GM19328 (cell line): ENCODE results near the gene PLEKHH3.
A peak's percentile ranks its signal among the peaks of the same experiment; 100 is the strongest.

Experiments
- ATAC-seq: cut with Tn5 transposase; IDR thresholded peaks from one replicate; pipeline ENCODE4 v1.9.1; 2021; ENCODE audit warnings: mild to moderate bottlenecking, moderate library complexity; ENCODE audit not compliant: unreplicated experiment

Gene PLEKHH3

DNA sequence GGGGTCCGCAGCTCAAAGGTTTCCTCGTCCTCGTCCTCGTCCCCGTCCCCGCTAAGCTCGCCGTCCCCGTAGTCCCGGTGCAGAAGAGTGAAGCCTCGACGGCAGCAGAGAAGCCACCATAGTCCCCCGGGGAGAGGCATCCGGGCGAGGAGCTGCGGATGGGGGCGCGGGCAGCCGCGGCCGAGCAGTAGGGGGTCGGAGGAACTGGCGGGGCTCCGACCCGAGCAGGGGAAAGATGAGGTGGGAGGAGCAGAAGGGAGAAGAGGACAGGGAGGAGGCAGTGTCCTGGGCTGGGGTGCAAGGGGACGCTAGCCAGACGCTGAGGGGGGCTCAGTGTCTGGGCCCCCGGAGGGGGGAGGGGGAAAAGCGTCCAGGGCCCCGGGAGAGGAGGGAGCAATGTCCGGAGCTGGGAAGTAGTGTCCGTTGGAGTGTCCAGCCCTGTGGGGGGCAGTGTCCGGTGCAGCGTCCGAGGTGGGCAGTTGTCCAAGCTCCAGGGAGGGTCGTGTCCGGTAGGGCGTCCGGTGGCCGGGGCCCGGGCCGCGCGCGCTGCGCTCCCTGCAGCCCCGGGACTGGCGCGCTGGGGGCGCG is at the start of gene PLEKHH3:
Gene PLEKHH3 (minus strand): TSS at position 571 of the 588 bp plus-strand sequence. CDS start 431 bp downstream, at position 140.
- no peak for ATAC-seq

- ATAC-seq: no peak
These were observed 48.3 kb upstream of the PLEKHH3 start for GRCh38 chr17:42725143-42725542.

DNA sequence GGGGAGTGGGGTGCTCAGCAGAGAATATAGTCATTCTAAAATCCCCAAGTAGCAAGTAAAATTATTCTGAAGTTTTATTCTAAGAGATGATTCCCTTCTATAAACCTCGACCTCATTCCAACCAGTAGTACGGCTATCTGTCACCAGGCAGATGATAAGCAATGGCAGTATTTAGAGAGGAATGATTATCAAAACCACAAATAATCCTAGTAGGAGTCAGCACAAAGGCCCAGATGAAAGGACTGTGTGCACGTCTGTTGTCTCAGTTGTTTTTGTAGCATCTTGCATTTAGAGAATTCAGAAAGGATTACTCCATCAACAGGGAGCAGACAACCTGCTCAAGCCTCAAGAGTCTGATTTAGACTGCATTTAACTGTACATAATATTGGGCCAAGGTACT is 46.8 kb upstream of the PLEKHH3 start:
- ATAC-seq: no peak

GRCh38 chr17:42720996-42721583 is 44.3 kb upstream of the PLEKHH3 start:
- ATAC-seq: no peak

GRCh38 chr17:42709561-42709960 is 32.8 kb upstream of the PLEKHH3 start:
- no peak for ATAC-seq

DNA sequence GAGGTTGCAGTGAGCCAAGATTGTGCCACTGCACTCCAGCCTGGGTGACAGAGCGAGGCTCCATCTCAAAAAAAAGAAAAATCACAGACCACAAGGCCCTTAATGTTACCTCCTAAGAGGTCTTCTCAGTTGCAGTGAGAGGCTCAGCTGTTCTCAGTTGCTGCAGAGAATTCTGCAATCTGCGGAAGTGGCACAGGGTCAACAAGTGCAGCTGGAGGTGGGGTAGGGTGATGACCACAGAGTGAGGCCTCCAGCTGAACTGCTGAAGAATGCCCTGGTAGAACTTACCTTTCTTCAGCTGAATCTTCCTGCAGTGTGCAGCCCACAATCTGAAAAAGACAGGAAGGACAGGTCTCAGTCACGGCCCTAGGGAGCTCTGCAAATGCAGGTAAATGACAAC is 31.8 kb upstream of the PLEKHH3 start:
- no peak for ATAC-seq

GRCh38 chr17:42706732-42707131 is 29.9 kb upstream of the PLEKHH3 start:
- ATAC-seq: no peak

GRCh38 chr17:42704837-42705494 is 28.2 kb upstream of the PLEKHH3 start:
- ATAC-seq: peak; percentile 82

- ATAC-seq: no peak
These were observed 27.7 kb upstream of the PLEKHH3 start for GRCh38 chr17:42704490-42704836.

DNA sequence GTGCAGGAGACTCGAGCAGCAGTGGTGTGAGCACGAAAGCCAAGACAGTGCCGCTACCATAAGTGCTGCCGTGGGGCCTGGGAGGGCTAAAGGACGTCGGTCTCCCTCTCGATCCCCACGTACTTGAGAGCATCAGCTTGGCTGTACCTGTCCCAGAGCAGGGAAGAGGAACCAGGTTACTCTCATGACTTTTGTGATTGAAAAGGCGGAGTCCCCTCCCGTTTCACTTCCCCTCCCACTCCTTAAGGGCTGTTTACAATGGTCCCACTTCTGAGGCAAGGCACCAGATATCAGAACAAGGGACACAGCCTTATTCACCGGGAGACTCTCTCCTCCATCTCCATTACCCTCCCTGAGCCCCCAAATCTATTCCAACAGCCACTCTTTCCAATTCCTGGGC is 25.7 kb upstream of the PLEKHH3 start:
- ATAC-seq: no peak

DNA sequence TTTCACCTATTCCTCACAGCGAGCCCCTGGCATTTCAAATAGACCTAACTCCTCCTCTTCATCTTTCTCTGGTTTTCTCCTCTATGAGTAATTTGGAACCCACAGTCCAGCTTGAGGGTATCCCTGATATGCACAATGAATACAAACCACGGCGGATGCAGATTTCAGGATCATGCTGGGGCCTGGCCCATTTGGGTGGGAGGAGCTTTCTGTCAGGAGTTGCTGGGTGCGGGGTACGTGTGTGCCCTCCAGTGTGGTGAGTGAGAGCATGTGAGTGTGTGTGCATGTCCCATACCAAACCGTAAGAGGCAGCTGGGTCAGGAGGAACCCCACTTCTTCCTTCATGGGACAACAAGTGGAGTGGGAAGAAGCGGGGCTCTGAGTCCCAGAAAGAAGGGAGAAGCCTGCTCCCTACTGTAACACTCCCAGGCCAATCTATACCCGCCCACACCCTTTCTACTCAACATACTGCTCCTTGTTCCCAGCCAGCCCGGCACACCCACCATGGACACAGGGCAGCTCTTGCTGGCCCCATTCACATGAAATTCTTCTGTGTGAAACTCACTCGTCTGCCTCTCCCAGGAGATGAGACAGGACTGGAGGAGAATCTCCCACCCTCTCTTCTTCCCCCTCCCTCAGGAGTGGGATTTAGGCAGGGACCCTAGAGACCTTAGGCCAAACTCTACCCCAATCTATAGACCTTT is 23.9 kb upstream of the PLEKHH3 start:
- ATAC-seq: no peak

- no peak for ATAC-seq
These were observed 22.6 kb upstream of the PLEKHH3 start for GRCh38 chr17:42699415-42699740.

DNA sequence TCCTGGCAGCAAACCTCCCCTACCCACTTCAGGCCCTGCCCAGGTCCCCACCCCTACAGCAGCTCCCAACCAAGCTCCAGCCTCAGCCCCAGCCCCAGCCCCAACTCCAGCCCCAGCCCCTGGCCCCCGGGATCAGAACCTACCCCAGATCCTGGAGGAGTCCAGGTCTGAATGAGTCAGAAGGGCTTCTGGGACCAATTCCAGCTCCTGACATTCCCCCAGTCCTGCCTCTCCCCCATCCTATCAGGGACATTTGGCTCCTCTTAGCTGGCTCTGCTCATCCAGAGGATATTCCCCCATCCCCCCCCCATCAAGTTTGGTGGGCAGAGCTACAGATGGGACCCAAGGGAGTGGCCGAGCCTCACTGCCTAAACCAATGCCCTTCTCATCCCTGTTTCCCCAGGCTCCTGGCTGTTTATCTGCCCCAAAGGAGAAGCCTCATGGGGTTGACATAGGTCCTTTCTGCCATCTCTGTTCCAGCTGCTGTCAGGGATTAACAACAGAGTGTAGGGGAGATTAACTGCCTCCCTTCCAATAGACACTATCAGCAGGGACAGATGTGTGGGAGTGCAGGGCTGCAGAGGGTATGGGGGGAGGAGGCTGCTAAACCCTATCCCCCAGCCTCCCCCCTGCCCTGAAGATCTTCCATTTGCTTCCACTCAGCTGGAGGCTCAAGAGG is 22.1 kb upstream of the PLEKHH3 start:
- ATAC-seq: no peak

DNA sequence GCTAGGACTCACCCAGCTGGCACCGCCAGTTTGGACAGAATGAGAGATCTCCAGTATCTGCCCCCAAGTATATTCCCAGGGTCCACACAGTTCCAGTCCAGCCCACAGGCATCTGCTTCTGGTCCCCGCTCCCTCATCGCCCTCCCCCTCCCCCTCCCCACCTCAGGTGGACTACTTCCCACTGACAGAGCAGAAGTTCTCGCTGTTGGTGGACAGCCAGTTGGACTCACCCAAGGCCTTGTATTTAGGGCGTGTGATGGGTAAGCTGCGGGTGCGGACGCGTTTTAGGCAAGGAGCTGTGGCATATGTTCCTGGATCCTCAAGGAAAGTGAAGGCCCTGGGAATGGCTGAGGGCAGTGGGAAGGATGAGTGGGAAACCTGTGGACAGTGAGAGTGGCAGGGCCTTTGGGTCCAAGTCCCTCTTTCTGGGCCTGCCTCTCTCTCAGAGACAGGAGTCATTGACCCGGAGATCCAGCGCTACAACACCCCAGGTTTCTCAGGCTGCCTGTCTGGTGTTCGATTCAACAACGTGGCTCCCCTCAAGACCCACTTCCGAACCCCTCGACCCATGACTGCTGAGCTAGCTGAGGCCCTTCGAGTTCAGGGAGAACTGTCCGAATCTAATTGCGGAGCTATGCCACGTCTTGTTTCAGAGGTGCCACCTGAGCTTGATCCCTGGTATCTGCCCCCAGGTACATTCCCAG is 20.5 kb upstream of the PLEKHH3 start:
- no peak for ATAC-seq

DNA sequence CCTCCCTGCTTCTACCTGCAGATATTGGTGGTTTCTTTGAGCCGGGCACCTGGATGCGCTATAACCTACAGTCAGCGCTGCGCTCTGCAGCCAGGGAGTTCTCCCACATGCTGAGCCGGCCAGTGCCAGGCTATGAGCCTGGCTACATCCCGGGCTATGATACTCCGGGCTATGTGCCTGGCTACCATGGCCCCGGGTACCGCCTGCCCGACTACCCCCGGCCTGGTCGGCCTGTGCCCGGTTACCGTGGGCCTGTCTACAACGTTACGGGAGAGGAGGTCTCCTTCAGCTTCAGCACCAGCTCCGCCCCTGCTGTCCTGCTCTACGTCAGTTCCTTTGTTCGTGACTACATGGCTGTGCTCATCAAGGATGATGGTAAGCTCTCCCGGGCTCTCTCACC is 18.7 kb upstream of the PLEKHH3 start:
- no peak for ATAC-seq

- ATAC-seq: no peak
These were observed 17.7 kb upstream of the PLEKHH3 start for GRCh38 chr17:42694524-42694923.

DNA sequence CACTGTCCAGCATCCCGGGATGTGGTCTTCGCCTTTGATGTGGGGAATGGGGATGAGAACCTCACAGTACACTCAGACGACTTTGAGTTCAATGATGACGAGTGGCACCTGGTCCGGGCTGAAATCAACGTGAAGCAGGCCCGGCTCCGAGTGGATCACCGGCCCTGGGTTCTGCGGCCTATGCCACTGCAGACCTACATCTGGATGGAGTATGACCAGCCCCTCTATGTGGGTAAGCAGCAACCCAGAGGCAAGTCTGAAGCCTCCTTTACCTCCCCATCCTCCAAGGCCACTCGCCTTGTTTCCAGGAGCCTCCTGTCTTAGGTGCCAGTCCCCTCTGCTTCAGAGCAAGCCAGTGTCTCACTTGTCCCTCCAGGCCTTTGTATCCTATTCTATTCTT is 15.7 kb upstream of the PLEKHH3 start:
- ATAC-seq: no peak

DNA sequence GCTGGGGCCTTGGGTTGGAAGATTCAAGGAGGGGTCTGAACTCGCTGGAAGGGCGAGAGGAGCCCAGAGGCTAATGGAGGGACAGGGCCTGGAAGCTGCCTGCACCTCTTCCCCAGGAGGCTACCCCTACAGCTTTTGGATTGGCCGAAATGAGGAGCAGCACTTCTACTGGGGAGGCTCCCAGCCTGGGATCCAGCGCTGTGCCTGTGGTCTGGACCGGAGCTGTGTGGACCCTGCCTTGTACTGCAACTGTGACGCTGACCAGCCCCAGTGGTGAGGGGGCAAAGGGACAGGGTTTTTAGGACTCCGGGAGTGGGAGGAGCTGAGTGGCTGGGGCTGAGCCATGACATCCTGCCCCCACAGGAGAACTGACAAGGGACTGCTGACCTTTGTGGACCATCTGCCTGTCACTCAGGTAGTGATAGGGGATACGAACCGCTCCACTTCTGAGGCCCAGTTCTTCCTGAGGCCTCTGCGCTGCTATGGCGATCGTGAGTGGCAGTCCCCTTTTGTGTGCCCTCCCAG is 14.3 kb upstream of the PLEKHH3 start:
- no peak for ATAC-seq

DNA sequence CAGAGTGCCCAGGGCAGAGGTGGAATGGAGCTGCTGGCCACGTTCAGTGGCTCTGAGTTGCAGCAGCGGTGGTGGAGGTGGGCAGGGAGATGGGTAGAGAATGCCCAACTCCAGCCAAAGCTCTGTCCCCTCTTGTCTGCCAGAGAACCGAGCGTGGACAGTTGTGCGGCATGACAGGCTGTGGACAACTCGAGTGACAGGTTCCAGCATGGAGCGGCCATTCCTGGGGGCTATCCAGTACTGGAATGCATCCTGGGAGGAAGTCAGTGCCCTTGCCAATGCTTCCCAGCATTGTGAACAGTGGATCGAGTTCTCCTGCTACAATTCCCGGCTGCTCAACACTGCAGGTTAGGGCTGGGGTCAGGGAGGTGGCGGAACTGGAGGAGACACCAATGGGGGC is 13.8 kb upstream of the PLEKHH3 start:
- ATAC-seq: no peak

DNA sequence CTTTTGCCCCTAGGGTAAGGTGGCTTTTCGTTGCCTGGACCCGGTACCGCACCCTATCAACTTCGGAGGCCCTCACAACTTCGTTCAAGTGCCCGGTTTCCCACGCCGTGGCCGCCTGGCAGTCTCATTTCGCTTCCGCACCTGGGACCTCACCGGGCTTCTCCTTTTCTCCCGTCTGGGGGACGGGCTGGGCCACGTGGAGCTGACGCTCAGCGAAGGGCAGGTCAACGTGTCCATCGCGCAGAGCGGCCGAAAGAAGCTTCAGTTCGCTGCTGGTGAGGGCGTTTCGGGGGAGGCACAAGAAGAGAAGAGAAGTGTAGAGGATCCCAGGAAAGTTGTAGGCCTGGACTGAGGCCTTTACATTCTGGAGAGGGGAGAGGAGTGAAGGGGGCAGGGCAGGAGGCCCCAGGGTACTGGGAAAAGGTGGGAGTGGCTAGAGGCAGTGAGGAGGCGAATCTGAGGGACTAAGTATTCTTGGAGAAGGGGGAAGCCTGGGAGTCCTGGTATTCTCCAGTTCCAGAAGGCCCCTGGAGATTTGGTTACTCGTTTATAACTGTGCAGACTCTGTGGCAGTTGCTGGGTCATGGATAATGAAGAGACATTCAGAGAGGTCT is 11.0 kb upstream of the PLEKHH3 start:
- no peak for ATAC-seq
